Activated CD8-positive, alpha-beta T cell treated with anti-CD3 and anti-CD28 coated beads for 36 hours (primary cell): ENCODE measurements around the gene TUBB8. TPM values are rescaled to one million over a fixed set of nuclear protein-coding genes. Genes with fewer than 3 reads are reported as not detected.

Source experiments
- ATAC-seq: fragments of 200-7000 bp; cut with Tn5 transposase; one replicate; pipeline ENCODE4 v1.10.0; 2021; ENCODE audit warnings: mild to moderate bottlenecking, moderate library complexity
- CTCF ChIA-PET: fragments of 350-600 bp; sonication (Branson Sonifier 250); formaldehyde crosslinking; loops from one replicate; lab custom pipeline; 2021; ENCODE audit warnings: antibody characterized with exemption; lab: Charles Lee
- POLR2A ChIA-PET: fragments of 350-600 bp; sonication (Branson Sonifier 250); formaldehyde crosslinking; loops from one replicate; lab custom pipeline; 2021; ENCODE audit warnings: antibody characterized with exemption; lab: Charles Lee
- DNase-seq: peaks from one replicate; pipeline ENCODE4 v3.0.0-alpha.2; 2020
- H3K27ac Mint-ChIP-seq: one replicate; pipeline ENCODE4 v1.8.0; 2021; ENCODE audit warnings: mild to moderate bottlenecking, mixed read lengths
- H3K27me3 Mint-ChIP-seq: one replicate; pipeline ENCODE4 v1.8.0; 2021; ENCODE audit warnings: mixed read lengths
- H3K36me3 Mint-ChIP-seq: one replicate; pipeline ENCODE4 v1.8.0; 2021; ENCODE audit warnings: low read depth, mixed read lengths
- H3K4me1 Mint-ChIP-seq: one replicate; pipeline ENCODE4 v1.8.0; 2021; ENCODE audit warnings: low read depth, mixed read lengths
- H3K4me3 Mint-ChIP-seq: one replicate; pipeline ENCODE4 v1.8.0; 2021; ENCODE audit warnings: mild to moderate bottlenecking, moderate library complexity, mixed read lengths
- H3K9me3 Mint-ChIP-seq: one replicate; pipeline ENCODE4 v1.8.0; 2021; ENCODE audit warnings: mixed read lengths
- intact Hi-C: fragments of 100-400 bp; cut with micrococcal nuclease; formaldehyde crosslinking; loops from one replicate; pipeline ENCODE4 v1.10.0; 2022
- total RNA-seq, 2 experiments: library from RNA; stranded (reverse); gene quantifications; one replicate each; pipeline ENCODE4 v1.2.3, GENCODE V29; 2021
- TF ChIP-seq, protein P1 (sequence below): fragments of 200-600 bp; IDR thresholded peaks from one replicate; pipeline ENCODE4 v1.8.0; 2022; ENCODE audit warnings: antibody characterized with exemption, mild to moderate bottlenecking

TUBB8 gene
- total RNA-seq = not detected

DNA sequence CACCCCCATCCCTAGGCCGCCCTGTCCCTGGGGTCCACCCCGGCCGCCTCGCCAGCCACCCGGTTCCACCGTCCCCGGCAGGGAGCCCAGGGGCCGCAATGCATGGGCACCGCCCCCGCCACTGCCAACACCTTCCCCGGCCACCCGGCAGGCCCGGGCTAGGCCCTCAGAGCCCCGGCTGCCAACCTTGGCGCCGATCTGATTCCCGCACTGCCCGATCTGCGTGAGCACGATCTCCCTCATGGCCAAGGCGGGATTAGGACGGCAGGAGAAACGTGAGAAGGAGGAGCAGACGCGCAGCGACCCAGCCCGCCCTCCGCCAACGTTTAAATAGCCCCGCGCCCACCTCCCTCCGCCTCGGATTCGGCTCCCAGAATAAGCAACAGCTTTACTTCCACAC lies at the start of gene TUBB8:
Gene TUBB8, minus strand, starts transcription at position 301 of the 400 bp plus-strand sequence. Its CDS starts 58 bp downstream, at position 243.
- ATAC-seq = no peak
- Mint-ChIP-seq H3K4me3 (no peak within 1 kb of the TSS), H3K27me3 (peaks cover 4% of the 10 kb centered on the region), H3K4me1 (no peaks in the 10 kb centered on the region), H3K36me3 (no peaks in the 10 kb centered on the region), H3K27ac (no peak within 1 kb of the TSS), H3K9me3 (no peaks in the 10 kb centered on the region)
- no peak for DNase-seq
- intact Hi-C loops = no loop called here
- ChIA-PET CTCF (no interaction called here), POLR2A (no interaction called here)
- TF ChIP-seq, protein P1, sequence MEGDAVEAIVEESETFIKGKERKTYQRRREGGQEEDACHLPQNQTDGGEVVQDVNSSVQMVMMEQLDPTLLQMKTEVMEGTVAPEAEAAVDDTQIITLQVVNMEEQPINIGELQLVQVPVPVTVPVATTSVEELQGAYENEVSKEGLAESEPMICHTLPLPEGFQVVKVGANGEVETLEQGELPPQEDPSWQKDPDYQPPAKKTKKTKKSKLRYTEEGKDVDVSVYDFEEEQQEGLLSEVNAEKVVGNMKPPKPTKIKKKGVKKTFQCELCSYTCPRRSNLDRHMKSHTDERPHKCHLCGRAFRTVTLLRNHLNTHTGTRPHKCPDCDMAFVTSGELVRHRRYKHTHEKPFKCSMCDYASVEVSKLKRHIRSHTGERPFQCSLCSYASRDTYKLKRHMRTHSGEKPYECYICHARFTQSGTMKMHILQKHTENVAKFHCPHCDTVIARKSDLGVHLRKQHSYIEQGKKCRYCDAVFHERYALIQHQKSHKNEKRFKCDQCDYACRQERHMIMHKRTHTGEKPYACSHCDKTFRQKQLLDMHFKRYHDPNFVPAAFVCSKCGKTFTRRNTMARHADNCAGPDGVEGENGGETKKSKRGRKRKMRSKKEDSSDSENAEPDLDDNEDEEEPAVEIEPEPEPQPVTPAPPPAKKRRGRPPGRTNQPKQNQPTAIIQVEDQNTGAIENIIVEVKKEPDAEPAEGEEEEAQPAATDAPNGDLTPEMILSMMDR = no peak

DNA sequence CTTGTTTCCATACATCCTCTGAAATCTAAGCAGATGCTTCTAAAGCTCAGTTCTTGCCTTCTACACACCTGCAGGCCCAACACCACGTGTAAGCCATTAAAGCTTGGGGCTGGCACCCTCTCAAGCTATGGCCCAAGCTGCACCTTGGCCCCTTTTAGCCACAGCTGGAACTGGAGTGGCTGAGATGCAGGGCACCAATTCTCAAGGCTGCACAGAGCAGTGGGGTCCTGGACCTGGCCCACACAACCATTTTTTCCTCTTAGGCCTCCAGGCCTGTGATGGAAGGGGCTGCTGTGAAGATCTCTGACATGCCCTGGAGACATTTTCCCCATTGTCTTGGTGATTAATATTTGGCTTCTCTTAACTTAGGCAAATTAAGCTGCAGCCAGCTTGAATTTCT lies 47.4 kb upstream of the TUBB8 start:
- ATAC-seq = no peak
- Mint-ChIP-seq H3K9me3 (peaks cover 25% of the 10 kb centered on the region), H3K27me3 (no peaks in the 10 kb centered on the region), H3K36me3 (peaks cover 6% of the 10 kb centered on the region), H3K27ac (no peak overlapping the region), H3K4me3 (no peak overlapping the region), H3K4me1 (no peaks in the 10 kb centered on the region)
- POLR2A ChIA-PET = no interaction called here
- TF ChIP-seq, protein P1 = no peak
- CTCF ChIA-PET = interaction anchor here (0.9 to 1.1 kb wide), 2 partner anchors 20 to 28 kb away, joined by 3 to 4 read pairs; no protein-coding TSS in a partner anchor
- no peak for DNase-seq
- intact Hi-C loops = no loop called here

DNA sequence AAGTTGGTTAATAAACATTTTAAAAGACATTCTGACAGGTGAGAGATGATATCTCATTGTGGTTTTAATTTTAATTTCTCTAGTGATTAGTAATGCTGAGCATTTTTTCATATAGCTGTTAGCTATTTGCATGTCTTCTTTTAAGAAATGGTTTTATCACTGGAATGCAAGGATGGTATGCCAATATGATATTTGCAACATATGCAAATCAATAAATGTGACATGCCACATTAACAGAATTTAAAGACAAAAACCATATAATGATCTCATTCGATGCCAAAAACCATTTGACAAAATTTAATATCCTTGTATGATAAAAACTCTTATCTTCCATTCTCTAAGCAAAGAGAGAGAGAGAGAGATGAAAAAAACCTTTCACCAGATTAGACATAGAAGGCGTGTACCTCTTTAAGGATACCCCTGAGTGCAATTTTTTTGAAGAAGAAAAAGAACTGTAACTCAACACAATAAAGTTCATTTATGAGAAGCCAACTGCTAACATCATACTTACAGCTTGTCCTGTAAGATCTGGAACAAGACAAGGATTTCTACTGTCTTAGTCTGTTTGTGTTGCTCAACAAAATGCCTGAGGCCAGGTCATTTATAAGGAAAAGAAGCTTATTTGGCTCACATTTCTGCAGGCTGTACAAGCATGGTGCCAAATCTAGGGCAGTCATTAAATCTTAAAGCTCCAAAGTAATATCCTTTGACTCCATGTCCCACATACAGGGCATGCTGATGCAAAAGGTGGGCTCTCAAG lies 46.4 kb upstream of the TUBB8 start:
- DNase-seq = no peak
- Mint-ChIP-seq H3K4me3 (no peak overlapping the region), H3K36me3 (peaks cover 6% of the 10 kb centered on the region), H3K27ac (no peak overlapping the region), H3K27me3 (no peaks in the 10 kb centered on the region), H3K9me3 (peaks cover 25% of the 10 kb centered on the region), H3K4me1 (no peaks in the 10 kb centered on the region)
- ChIA-PET CTCF (interaction anchor here (1.1 kb wide), 1 partner anchor 28 kb away, joined by 4 read pairs; no protein-coding TSS in a partner anchor), POLR2A (no interaction called here)
- ATAC-seq = no peak
- intact Hi-C loops = no loop called here
- TF ChIP-seq, protein P1 = no peak

DNA sequence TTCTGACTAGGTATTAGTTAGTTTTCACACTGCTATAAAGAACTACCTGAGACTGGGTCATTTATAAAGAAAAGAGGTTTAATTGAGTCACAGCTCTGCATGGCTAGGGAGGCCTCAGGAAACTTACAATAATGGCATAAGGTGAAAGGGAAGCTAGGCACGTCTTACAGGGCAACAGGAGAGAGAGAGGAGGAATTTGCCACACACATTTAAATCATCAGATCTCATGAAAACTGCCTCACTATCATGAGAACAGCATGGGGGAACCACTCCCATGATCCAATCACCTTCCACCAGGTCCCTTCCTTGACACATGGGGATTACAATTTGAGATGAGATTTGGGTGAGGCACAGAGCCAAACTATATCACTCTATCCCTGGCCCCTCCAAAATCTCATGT lies 45.5 kb upstream of the TUBB8 start:
- peaks cover 6% of the 10 kb centered on the region for H3K36me3 Mint-ChIP-seq
- TF ChIP-seq, protein P1 = no peak
- H3K4me1 Mint-ChIP-seq = no peaks in the 10 kb centered on the region
- H3K9me3 Mint-ChIP-seq = peaks cover 25% of the 10 kb centered on the region
- DNase-seq (no peak), ATAC-seq (no peak)
- no peak overlapping the region for H3K27ac Mint-ChIP-seq
- no peaks in the 10 kb centered on the region for H3K27me3 Mint-ChIP-seq
- intact Hi-C loops = no loop called here
- ChIA-PET CTCF (no interaction called here), POLR2A (no interaction called here)
- H3K4me3 Mint-ChIP-seq = no peak overlapping the region

DNA sequence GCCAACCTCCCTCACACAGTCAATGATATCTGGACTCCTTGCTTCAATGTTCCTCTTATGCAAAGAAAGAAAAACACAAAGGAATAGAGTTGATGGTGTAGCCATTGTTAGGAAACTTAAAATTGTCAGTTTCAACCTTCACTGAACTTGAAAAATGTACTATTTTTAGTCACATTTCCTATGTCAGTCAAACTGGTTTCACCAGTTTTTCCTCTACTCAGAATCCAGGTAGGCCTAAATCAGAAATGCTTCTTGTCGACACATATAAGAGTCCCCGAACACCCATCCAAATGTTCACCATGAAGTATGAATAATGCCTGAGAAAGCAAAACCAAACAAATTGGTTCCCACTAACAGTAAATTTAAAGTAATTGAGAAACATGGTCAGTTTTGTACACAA lies 43.8 kb upstream of the TUBB8 start:
- ATAC-seq = no peak
- POLR2A ChIA-PET = no interaction called here

More for the DNA sequence above, 43.8 kb upstream of the TUBB8 start:
- H3K27me3 Mint-ChIP-seq = no peaks in the 10 kb centered on the region
- H3K36me3 Mint-ChIP-seq = peaks cover 6% of the 10 kb centered on the region
- no peak overlapping the region for H3K27ac Mint-ChIP-seq
- TF ChIP-seq, protein P1 = no peak
- no peaks in the 10 kb centered on the region for H3K4me1 Mint-ChIP-seq
- H3K9me3 Mint-ChIP-seq = peaks cover 25% of the 10 kb centered on the region
- no peak overlapping the region for H3K4me3 Mint-ChIP-seq
- intact Hi-C loops = no loop called here
- no peak for DNase-seq
- CTCF ChIA-PET = no interaction called here
